ENCODE measurements around the gene CREB3.

DNA sequence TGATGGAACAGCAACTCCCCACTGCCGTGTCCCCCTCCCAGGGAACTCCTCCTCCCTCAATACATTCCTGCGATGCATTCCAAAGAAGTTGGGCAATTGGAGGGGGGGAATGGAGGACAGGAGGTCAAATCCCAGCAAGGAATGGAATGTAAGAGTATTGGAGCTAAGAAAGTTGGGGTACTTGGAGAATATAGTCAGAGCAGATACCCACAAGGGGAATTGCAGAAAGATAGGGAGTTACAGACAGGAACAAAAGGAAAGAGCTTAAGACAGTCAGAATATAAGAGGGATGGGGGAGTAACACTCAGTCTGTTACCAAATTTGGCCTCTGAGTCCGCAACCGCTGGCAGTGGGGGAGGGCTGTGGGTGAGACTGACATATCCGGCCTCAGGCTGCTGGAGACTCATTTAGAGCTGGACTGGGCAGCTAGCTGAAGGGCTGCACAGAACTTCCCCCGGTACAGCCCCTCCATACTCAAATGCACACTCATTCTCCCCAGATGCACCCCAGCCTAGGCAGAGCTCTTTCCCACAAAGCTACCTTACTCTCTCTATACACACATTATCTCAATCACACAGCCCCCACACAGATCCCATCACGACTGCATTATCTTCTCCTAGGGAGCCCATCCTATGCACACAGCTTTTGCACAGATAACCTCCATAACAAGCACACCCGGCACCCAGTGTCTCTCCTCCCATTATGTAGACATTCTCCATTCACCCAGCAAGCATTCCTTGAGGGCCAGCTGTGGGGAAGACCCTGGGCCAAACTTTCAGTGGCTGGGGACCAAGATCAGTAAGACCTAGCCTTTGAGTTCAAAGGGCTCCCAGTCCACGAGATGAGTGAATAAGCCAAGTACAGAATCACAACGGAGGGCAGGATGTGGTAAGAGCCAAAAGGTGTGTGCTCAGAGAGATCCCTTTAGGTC, 4.2 kb upstream of the CREB3 start:
- TF ChIP-seq, protein P1, sequence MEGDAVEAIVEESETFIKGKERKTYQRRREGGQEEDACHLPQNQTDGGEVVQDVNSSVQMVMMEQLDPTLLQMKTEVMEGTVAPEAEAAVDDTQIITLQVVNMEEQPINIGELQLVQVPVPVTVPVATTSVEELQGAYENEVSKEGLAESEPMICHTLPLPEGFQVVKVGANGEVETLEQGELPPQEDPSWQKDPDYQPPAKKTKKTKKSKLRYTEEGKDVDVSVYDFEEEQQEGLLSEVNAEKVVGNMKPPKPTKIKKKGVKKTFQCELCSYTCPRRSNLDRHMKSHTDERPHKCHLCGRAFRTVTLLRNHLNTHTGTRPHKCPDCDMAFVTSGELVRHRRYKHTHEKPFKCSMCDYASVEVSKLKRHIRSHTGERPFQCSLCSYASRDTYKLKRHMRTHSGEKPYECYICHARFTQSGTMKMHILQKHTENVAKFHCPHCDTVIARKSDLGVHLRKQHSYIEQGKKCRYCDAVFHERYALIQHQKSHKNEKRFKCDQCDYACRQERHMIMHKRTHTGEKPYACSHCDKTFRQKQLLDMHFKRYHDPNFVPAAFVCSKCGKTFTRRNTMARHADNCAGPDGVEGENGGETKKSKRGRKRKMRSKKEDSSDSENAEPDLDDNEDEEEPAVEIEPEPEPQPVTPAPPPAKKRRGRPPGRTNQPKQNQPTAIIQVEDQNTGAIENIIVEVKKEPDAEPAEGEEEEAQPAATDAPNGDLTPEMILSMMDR (conservative IDR thresholded peaks at IDR 0.05; ENCODE audit: low read depth, low read length) = no peak
- TF ChIP-seq, protein P2, sequence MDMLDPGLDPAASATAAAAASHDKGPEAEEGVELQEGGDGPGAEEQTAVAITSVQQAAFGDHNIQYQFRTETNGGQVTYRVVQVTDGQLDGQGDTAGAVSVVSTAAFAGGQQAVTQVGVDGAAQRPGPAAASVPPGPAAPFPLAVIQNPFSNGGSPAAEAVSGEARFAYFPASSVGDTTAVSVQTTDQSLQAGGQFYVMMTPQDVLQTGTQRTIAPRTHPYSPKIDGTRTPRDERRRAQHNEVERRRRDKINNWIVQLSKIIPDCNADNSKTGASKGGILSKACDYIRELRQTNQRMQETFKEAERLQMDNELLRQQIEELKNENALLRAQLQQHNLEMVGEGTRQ (IDR thresholded peaks at IDR 0.05; ENCODE audit: low read depth, low read length) = no peak
- TF ChIP-seq RCOR1 (IDR thresholded peaks at IDR 0.05; ENCODE audit: insufficient replicate concordance, low read length) = peak; percentile 38

Measured in IMR-90 (cell line).